Liver (tissue), 9 donors: Measurements from ENCODE around the gene MED25. TPM values are rescaled to one million over a fixed set of nuclear protein-coding genes. Genes with fewer than 3 reads are reported as not detected.

Experiments
- DNase-seq: peaks from one replicate; pipeline ENCODE4 v3.0.0-alpha.2; 2017; ENCODE audit warnings: low spot score
- H3K27ac ChIP-seq, 2 donors: one replicate each; pipeline ENCODE4 v1.7.0; 2013; ENCODE audit warnings: inconsistent platforms in 2 of 2, low read length in 2 of 2, control low read depth in 1 of 2, low read depth in 1 of 2, mild to moderate bottlenecking in 1 of 2
- H3K27me3 ChIP-seq, 4 donors: one replicate each; pipeline versions ENCODE4 v1.6.1 to v1.7.0; 2013; ENCODE audit warnings: low read length in 3 of 4, inconsistent platforms in 1 of 4, mild to moderate bottlenecking in 1 of 4, moderate library complexity in 1 of 4; ENCODE audit not compliant: control insufficient read depth in 4 of 4, insufficient read depth in 4 of 4
- H3K36me3 ChIP-seq, 4 donors: one replicate each; pipeline versions ENCODE4 v1.6.1 to v1.7.0; 2013; ENCODE audit warnings: low read length in 3 of 4, mild to moderate bottlenecking in 3 of 4, low read depth in 1 of 4, moderate library complexity in 1 of 4; ENCODE audit not compliant: control insufficient read depth in 4 of 4, insufficient read depth in 3 of 4
- H3K4me1 ChIP-seq, 4 donors: one replicate each; pipeline versions ENCODE4 v1.6.1 to v1.7.0; 2013; ENCODE audit warnings: low read length in 3 of 4, mild to moderate bottlenecking in 3 of 4, moderate library complexity in 1 of 4; ENCODE audit not compliant: control insufficient read depth in 4 of 4, insufficient read depth in 4 of 4
- H3K4me3 ChIP-seq, 3 donors: one replicate each; pipeline versions ENCODE4 v1.6.1 to v1.7.0; 2013; ENCODE audit warnings: low read length in 3 of 3, control low read depth in 1 of 3, low read depth in 1 of 3, mild to moderate bottlenecking in 1 of 3
- H3K9ac ChIP-seq, 2 donors: one replicate each; pipeline ENCODE4 v1.7.0; 2013; ENCODE audit warnings: low read length in 2 of 2, mild to moderate bottlenecking in 2 of 2, moderate library complexity in 2 of 2, control low read depth in 1 of 2, low read depth in 1 of 2
- H3K9me3 ChIP-seq, 4 donors: one replicate each; pipeline versions ENCODE4 v1.6.1 to v1.7.0; 2013; ENCODE audit warnings: low read length in 3 of 4; ENCODE audit not compliant: control insufficient read depth in 4 of 4
- EGR1 ChIP-seq, 2 donors: IDR thresholded peaks; 2 replicates each; pipeline ENCODE4 v1.6.1; 2016 to 2018; ENCODE audit warnings: antibody characterized with exemption in 2 of 2, low read depth in 2 of 2
- FOXA1 ChIP-seq: IDR thresholded peaks from 2 replicates; pipeline ENCODE4 v1.6.1; 2016; ENCODE audit warnings: antibody characterized with exemption
- FOXA2 ChIP-seq: IDR thresholded peaks from 2 replicates; pipeline ENCODE4 v1.6.1; 2016; ENCODE audit warnings: antibody characterized with exemption
- GABPA ChIP-seq, 2 donors: IDR thresholded peaks in 1 of 2; conservative IDR thresholded peaks in 1 of 2; 2 replicates each; pipeline ENCODE4 v1.6.1; 2016; ENCODE audit warnings: antibody characterized with exemption in 2 of 2, mild to moderate bottlenecking in 1 of 2, moderate library complexity in 1 of 2
- HNF4A ChIP-seq, 2 donors: conservative IDR thresholded peaks; 2 replicates each; pipeline ENCODE4 v1.6.1; 2016; ENCODE audit warnings: antibody characterized with exemption in 2 of 2, mild to moderate bottlenecking in 2 of 2
- HNF4G ChIP-seq: IDR thresholded peaks from 2 replicates; pipeline ENCODE4 v1.6.1; 2016; ENCODE audit warnings: antibody characterized with exemption
- JUND ChIP-seq, 2 donors: IDR thresholded peaks; 2 replicates each; pipeline ENCODE4 v1.6.1; 2016; ENCODE audit warnings: antibody characterized with exemption in 2 of 2
- NR2F2 ChIP-seq: IDR thresholded peaks from 2 replicates; pipeline ENCODE4 v1.6.1; 2016; ENCODE audit warnings: antibody characterized with exemption
- RAD21 ChIP-seq, 2 donors: IDR thresholded peaks; 2 replicates each; pipeline ENCODE4 v1.6.1; 2016; ENCODE audit warnings: antibody characterized with exemption in 2 of 2, mild to moderate bottlenecking in 2 of 2
- RXRA ChIP-seq, 2 donors: IDR thresholded peaks; 2 replicates each; pipeline ENCODE4 v1.6.1; 2017 to 2018; ENCODE audit warnings: antibody characterized with exemption in 2 of 2, mild to moderate bottlenecking in 1 of 2
- SP1 ChIP-seq: IDR thresholded peaks from 2 replicates; pipeline ENCODE4 v1.6.1; 2018; ENCODE audit warnings: antibody characterized with exemption, mild to moderate bottlenecking
- TAF1 ChIP-seq: conservative IDR thresholded peaks from 2 replicates; pipeline ENCODE4 v1.6.1; 2016; ENCODE audit warnings: antibody characterized with exemption, mild to moderate bottlenecking
- YY1 ChIP-seq: IDR thresholded peaks from 2 replicates; pipeline ENCODE4 v1.6.1; 2016; ENCODE audit warnings: antibody characterized with exemption, mild to moderate bottlenecking
- WGBS: extraction: QIAGEN DNeasy Blood & Tissue Kit; methylation state at CpG from one replicate; pipeline ENCODE4 v1.1.7; 2013; 5-methylcytosine and 5-hydroxymethylcytosine counted together
- polyA plus RNA-seq, 2 donors: library from polyadenylated mRNA; stranded (reverse) in 1 of 2; unstranded in 1 of 2; fragments of 200-250 nt in 1 of 2; fragments of >200 nt in 1 of 2; fragmentation: Nextera tagmentation in 1 of 2; extraction: Ambion mirVana in 1 of 2; gene quantifications; one replicate each; pipeline versions ENCODE4 v1.2.1 to v1.2.3, GENCODE V29; 2013 to 2015
- total RNA-seq, 2 donors: library from RNA; depleted of rRNA; stranded (reverse); fragments of >200 nt; gene quantifications; one replicate each; pipeline ENCODE4 v1.2.3, GENCODE V29; 2014
- TF ChIP-seq, protein P1 (sequence below): IDR thresholded peaks from 2 replicates; pipeline ENCODE4 v1.6.1; 2016; ENCODE audit warnings: antibody characterized with exemption
- TF ChIP-seq, protein P2 (sequence below): IDR thresholded peaks from 2 replicates; pipeline ENCODE4 v1.6.1; 2016; ENCODE audit warnings: antibody characterized with exemption
- TF ChIP-seq, protein P3 (sequence below): IDR thresholded peaks from 2 replicates; pipeline ENCODE4 v1.6.1; 2016; ENCODE audit warnings: antibody characterized with exemption
- TF ChIP-seq, protein P4 (sequence below): fragments of 150-350 bp; IDR thresholded peaks from 2 replicates; pipeline ENCODE4 v1.5.1; 2017; ENCODE audit warnings: improper control_type of control experiment, low read depth, low read length; ENCODE audit not compliant: missing input control
- TF ChIP-seq, protein P5 (sequence below): IDR thresholded peaks from 2 replicates; pipeline ENCODE4 v1.6.1; 2016; ENCODE audit warnings: antibody characterized with exemption, mild to moderate bottlenecking
- donor health status: healthy.
- donor health status: healthy.
- donor health status: healthy.
- donor health status: healthy.
- donor health status: healthy.

MED25 gene
- total and polyA plus RNA-seq, 4 donors: 4.7 to 24.1 (median 9.6) TPM

DNA sequence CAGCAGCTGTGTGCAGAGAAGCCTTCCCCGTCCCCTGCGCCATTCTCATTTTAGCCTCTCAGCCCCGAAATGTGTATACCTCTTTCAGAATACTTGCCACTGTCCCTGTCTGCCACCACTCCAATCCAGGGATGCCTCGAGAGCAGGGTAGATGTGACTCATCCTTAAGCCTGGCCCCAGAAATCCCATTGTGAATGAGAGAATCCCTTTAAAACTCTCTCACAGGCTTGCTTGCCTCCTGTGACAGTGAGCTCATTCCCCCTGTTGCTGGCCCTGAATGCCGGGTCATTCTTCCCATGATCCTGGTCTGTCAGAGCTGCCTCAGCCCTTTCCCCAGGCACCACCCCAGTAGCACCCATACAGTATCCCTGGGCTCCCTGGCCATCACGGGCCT lies 41.7 kb upstream of the MED25 start:
- Histone ChIP-seq H3K9me3 (no peaks in the 10 kb centered on the region), H3K4me1 (peaks cover 0 to 6% (median 2%) of the 10 kb centered on the region in 4 donors), H3K9ac (no peak overlapping the region), H3K27me3 (no peaks in the 10 kb centered on the region), H3K4me3 (no peak overlapping the region), H3K27ac (no peak overlapping the region), H3K36me3 (peaks cover 0 to 3% (median 0%) of the 10 kb centered on the region in 4 donors)
- TF ChIP-seq TAF1: no peak
- no peak for TF ChIP-seq HNF4G
- no peak for TF ChIP-seq SP1
- no peak for TF ChIP-seq JUND (IDR thresholded peaks at IDR 0.05)
- TF ChIP-seq NR2F2: no peak
- no peak for TF ChIP-seq HNF4A (conservative IDR thresholded peaks at IDR 0.05)
- no peak for TF ChIP-seq GABPA (IDR thresholded peaks at IDR 0.05 in 1 of 2, conservative IDR thresholded peaks at IDR 0.05 in 1 of 2)
- 93% methylated on average over 6 of the region's 6 CpGs for WGBS
- no peak for DNase-seq

DNA sequence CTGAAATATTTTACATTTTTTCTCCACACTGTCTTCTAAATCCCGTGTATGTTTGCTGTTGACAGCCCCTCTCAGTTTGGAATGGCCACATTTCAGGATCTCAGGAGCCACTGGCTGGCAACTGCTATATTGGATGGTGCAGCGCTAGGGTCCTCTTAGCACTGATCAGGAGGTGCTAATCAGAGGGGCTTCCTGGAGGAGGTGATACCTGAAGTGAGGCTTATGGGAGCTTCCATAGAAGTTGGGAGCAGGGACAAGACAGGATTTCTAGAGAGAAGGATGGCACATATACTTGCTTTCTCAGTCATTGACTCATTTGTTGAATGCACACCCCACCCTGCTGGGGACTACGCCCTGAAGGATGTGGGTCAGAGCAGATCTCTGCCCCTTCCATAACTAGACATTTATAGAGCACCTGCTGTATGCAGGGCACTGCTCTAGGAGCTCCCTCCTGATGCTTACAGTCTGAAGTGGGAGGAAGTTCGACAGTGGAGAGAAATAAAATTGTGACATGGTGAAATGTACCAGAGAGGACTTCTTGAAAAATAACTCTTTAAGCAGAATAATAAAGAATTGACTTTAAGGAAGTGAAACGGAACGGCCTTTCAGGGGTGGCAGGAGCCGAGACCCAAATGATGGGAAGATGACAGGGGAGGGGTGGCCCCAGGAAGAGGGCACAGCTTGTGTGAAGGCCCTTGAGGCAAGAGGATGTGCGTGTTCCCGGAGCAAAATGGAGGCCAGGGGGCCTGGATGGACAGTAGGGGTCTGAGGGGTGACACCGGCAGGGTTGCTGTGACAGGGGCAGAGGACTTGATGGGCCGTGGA lies 38.1 kb upstream of the MED25 start:
- 85% methylated on average over 11 of the region's 11 CpGs for WGBS
- Histone ChIP-seq H3K9ac (no peak overlapping the region), H3K27me3 (no peaks in the 10 kb centered on the region), H3K4me3 (no peak overlapping the region), H3K9me3 (no peaks in the 10 kb centered on the region), H3K36me3 (peaks cover 4 to 20% (median 12%) of the 10 kb centered on the region in 4 donors), H3K27ac (no peak overlapping the region), H3K4me1 (peaks cover 0 to 2% (median 0%) of the 10 kb centered on the region in 4 donors)
- DNase-seq: no peak
- TF ChIP-seq NR2F2: no peak
- no peak for TF ChIP-seq HNF4A (conservative IDR thresholded peaks at IDR 0.05)
- TF ChIP-seq GABPA (IDR thresholded peaks at IDR 0.05 in 1 of 2, conservative IDR thresholded peaks at IDR 0.05 in 1 of 2): no peak
- TF ChIP-seq, protein P1, sequence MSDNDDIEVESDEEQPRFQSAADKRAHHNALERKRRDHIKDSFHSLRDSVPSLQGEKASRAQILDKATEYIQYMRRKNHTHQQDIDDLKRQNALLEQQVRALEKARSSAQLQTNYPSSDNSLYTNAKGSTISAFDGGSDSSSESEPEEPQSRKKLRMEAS: no peak

DNA sequence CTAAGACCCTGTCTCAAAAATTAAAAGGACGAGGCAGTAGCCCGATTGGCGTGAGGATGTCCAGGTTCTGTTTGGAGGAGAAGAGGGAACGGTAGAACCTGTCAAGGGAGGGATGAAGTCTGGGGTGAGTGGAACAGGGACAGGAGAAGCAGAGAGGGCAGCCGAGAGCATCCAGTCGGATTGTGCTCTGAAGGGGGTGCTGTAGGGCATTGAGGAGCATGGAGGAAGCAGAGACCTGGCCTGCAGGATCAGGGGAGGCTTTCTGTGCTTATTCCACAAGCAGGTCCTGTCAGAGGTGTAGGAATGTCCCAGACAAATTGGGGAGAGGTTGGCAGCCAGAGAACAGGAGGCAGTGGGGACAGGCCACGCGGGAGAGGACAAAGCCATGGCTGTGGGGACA lies 37.2 kb upstream of the MED25 start:
- Histone ChIP-seq H3K27ac (peak overlapping the region in 1 of 2 donors; percentile 6), H3K4me1 (peaks cover 0 to 2% (median 0%) of the 10 kb centered on the region in 4 donors), H3K27me3 (no peaks in the 10 kb centered on the region), H3K36me3 (peaks cover 4 to 20% (median 17%) of the 10 kb centered on the region in 4 donors), H3K9ac (no peak overlapping the region), H3K4me3 (no peak overlapping the region), H3K9me3 (no peaks in the 10 kb centered on the region)
- 93% methylated on average over 8 of the region's 8 CpGs for WGBS
- TF ChIP-seq, protein P2, sequence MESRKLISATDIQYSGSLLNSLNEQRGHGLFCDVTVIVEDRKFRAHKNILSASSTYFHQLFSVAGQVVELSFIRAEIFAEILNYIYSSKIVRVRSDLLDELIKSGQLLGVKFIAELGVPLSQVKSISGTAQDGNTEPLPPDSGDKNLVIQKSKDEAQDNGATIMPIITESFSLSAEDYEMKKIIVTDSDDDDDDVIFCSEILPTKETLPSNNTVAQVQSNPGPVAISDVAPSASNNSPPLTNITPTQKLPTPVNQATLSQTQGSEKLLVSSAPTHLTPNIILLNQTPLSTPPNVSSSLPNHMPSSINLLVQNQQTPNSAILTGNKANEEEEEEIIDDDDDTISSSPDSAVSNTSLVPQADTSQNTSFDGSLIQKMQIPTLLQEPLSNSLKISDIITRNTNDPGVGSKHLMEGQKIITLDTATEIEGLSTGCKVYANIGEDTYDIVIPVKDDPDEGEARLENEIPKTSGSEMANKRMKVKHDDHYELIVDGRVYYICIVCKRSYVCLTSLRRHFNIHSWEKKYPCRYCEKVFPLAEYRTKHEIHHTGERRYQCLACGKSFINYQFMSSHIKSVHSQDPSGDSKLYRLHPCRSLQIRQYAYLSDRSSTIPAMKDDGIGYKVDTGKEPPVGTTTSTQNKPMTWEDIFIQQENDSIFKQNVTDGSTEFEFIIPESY: no peak
- TF ChIP-seq YY1: no peak
- TF ChIP-seq RXRA (IDR thresholded peaks at IDR 0.05): no peak
- TF ChIP-seq SP1: no peak
- TF ChIP-seq, protein P1: no peak
- TF ChIP-seq, protein P3, sequence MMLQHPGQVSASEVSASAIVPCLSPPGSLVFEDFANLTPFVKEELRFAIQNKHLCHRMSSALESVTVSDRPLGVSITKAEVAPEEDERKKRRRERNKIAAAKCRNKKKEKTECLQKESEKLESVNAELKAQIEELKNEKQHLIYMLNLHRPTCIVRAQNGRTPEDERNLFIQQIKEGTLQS: no peak
- TF ChIP-seq FOXA2: no peak
- TF ChIP-seq JUND (IDR thresholded peaks at IDR 0.05): no peak
- no peak for TF ChIP-seq NR2F2
- no peak for TF ChIP-seq FOXA1
- TF ChIP-seq EGR1 (IDR thresholded peaks at IDR 0.05; ENCODE audit: low read depth in 2 of 2): no peak
- TF ChIP-seq HNF4G: no peak
- no peak for TF ChIP-seq HNF4A (conservative IDR thresholded peaks at IDR 0.05)
- TF ChIP-seq TAF1: no peak
- TF ChIP-seq, protein P4, sequence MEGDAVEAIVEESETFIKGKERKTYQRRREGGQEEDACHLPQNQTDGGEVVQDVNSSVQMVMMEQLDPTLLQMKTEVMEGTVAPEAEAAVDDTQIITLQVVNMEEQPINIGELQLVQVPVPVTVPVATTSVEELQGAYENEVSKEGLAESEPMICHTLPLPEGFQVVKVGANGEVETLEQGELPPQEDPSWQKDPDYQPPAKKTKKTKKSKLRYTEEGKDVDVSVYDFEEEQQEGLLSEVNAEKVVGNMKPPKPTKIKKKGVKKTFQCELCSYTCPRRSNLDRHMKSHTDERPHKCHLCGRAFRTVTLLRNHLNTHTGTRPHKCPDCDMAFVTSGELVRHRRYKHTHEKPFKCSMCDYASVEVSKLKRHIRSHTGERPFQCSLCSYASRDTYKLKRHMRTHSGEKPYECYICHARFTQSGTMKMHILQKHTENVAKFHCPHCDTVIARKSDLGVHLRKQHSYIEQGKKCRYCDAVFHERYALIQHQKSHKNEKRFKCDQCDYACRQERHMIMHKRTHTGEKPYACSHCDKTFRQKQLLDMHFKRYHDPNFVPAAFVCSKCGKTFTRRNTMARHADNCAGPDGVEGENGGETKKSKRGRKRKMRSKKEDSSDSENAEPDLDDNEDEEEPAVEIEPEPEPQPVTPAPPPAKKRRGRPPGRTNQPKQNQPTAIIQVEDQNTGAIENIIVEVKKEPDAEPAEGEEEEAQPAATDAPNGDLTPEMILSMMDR: no peak
- TF ChIP-seq, protein P5, sequence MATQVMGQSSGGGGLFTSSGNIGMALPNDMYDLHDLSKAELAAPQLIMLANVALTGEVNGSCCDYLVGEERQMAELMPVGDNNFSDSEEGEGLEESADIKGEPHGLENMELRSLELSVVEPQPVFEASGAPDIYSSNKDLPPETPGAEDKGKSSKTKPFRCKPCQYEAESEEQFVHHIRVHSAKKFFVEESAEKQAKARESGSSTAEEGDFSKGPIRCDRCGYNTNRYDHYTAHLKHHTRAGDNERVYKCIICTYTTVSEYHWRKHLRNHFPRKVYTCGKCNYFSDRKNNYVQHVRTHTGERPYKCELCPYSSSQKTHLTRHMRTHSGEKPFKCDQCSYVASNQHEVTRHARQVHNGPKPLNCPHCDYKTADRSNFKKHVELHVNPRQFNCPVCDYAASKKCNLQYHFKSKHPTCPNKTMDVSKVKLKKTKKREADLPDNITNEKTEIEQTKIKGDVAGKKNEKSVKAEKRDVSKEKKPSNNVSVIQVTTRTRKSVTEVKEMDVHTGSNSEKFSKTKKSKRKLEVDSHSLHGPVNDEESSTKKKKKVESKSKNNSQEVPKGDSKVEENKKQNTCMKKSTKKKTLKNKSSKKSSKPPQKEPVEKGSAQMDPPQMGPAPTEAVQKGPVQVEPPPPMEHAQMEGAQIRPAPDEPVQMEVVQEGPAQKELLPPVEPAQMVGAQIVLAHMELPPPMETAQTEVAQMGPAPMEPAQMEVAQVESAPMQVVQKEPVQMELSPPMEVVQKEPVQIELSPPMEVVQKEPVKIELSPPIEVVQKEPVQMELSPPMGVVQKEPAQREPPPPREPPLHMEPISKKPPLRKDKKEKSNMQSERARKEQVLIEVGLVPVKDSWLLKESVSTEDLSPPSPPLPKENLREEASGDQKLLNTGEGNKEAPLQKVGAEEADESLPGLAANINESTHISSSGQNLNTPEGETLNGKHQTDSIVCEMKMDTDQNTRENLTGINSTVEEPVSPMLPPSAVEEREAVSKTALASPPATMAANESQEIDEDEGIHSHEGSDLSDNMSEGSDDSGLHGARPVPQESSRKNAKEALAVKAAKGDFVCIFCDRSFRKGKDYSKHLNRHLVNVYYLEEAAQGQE: no peak
- no peak for TF ChIP-seq RAD21 (IDR thresholded peaks at IDR 0.05)
- no peak for TF ChIP-seq GABPA (IDR thresholded peaks at IDR 0.05 in 1 of 2, conservative IDR thresholded peaks at IDR 0.05 in 1 of 2)
- no peak for DNase-seq
